A549 (cell line): ENCODE results near the gene ADGRE1. TPM values are rescaled to one million over a fixed set of nuclear protein-coding genes. Genes with fewer than 3 reads are reported as not detected.

Source experiments
- ATAC-seq, 2 experiments: fragments of 200-7000 bp in 1 of 2; fragments of >200 bp in 1 of 2; cut with Nextera tagmentation in 1 of 2; cut with Tn5 transposase in 1 of 2; 3 replicates each; pipeline versions ENCODE4 v1.8.0 to v1.9.1; 2018 to 2020; ENCODE audit warnings: mild to moderate bottlenecking in 1 of 2, moderate library complexity in 1 of 2
- CTCF ChIA-PET: fragments of 300-600 bp; sonication (Branson Sonifier 250); formaldehyde crosslinking; extraction: SDS; loops from one replicate; lab custom pipeline; 2021; ENCODE audit warnings: antibody characterized with exemption, inconsistent platforms; lab: Yijun Ruan, JAX
- POLR2A ChIA-PET: fragments of 350-600 bp; formaldehyde crosslinking; extraction: SDS; loops from one replicate; lab custom pipeline; 2021; ENCODE audit warnings: antibody characterized with exemption, inconsistent platforms; lab: Yijun Ruan, JAX
- DNase-seq, 2 experiments: peaks; one replicate each; pipeline versions ENCODE4 v3.0.0 to v3.0.0-alpha.2; 2011 to 2016; ENCODE audit warnings: low read depth in 1 of 2, low spot score in 1 of 2
- FAIRE-seq: peaks from 2 replicates; lab custom pipeline; 2011; peaks lifted over from hg19 to GRCh38; lab: Jason Lieb, UNC
- H3K27ac ChIP-seq, 2 experiments: fragments of >200 bp; sonication (Bioruptor Twin); formaldehyde crosslinking; 3 replicates each; pipeline ENCODE4 v1.5.1; 2016 to 2017
- H3K4me1 ChIP-seq: fragments of >200 bp; sonication (Bioruptor Twin); formaldehyde crosslinking; 3 replicates; pipeline ENCODE4 v1.6.1; 2016
- H3K4me2 ChIP-seq: fragments of >200 bp; sonication (Bioruptor Twin); formaldehyde crosslinking; 3 replicates; pipeline ENCODE4 v1.6.1; 2016
- H3K4me3 ChIP-seq: fragments of >200 bp; sonication (Bioruptor Twin); formaldehyde crosslinking; 3 replicates; pipeline ENCODE4 v1.5.1; 2016
- H3K9me3 ChIP-seq: fragments of >200 bp; sonication (Bioruptor Twin); formaldehyde crosslinking; 3 replicates; pipeline ENCODE4 v1.6.1; 2016
- BHLHE40 ChIP-seq: IDR thresholded peaks from 2 replicates; pipeline ENCODE4 v1.6.1; 2012; ENCODE audit warnings: low read depth, low read length, inconsistent platforms
- NFE2L2 ChIP-seq: fragments of 150-350 bp; conservative IDR thresholded peaks from 2 replicates; pipeline ENCODE4 v1.6.1; 2014; ENCODE audit warnings: low read length
- WGBS: methylation state at CpG from one replicate; pipeline ENCODE4 v1.1.6; 2017; ENCODE audit errors: missing lambda C conversion rate; 5-methylcytosine and 5-hydroxymethylcytosine counted together
- polyA plus RNA-seq, 4 experiments: library from polyadenylated mRNA; depleted of rRNA in 3 of 4; stranded (reverse); fragments of >200 nt; fragmentation: RNase III in 1 of 4; extraction: RNeasy Plus Mini Kit Qiagen cat#74134 plus additional on column Dnase treatment in 1 of 4; gene quantifications; 2 replicates in 3 of 4; 3 replicates in 1 of 4; pipeline ENCODE4 v1.2.3, GENCODE V29; 2011 to 2017
- small RNA-seq, 6 experiments: library from RNA; depleted of rRNA; stranded (forward); fragments of <200 nt; gene quantifications; one replicate each; pipeline ENCODE3, GENCODE V24; 2012
- TF ChIP-seq, protein P1 (sequence below): fragments of 250-450 bp; sonication (Bioruptor Pico); IDR thresholded peaks from 2 replicates; pipeline ENCODE4 v1.5.0; 2021; ENCODE audit warnings: mild to moderate bottlenecking, moderate library complexity, borderline replicate concordance

Gene ADGRE1
- polyA plus RNA-seq, 2 of the 4 experiments (the other 2 are of a cell fraction) = 3.6 to 4.8 TPM

DNA sequence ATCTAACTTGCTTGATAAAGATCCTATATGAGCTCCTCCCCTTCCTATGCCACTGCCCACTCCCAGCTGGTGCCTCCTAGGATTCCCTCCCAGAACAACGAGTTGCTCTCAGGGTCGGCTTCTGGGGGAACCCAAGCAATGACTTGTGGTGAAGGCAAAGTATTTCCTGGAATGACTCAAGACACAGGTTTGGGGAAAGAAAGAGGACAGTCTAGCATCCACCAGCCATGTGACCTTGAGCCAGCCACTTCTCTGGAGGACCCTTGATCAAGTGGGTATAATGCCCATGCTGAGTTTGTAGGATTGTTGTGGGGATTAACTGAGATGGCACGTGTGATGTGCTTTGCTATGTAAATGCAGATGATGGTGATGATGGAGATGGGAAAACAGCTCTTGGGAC, 100.9 kb downstream of the ADGRE1 start:
- no peak overlapping the region for H3K27ac ChIP-seq
- H3K9me3 ChIP-seq = 0 out of 3 replicates have a peak, but pooled peaks cover 3% of the 10 kb centered on the region
- no peak for DNase-seq
- no peaks in the 10 kb centered on the region for H3K4me1 ChIP-seq
- CTCF ChIA-PET = interaction anchor here (1.0 kb wide), 1 partner anchor 17 kb away, joined by 4 read pairs; no protein-coding TSS in a partner anchor
- TF ChIP-seq, protein P1, sequence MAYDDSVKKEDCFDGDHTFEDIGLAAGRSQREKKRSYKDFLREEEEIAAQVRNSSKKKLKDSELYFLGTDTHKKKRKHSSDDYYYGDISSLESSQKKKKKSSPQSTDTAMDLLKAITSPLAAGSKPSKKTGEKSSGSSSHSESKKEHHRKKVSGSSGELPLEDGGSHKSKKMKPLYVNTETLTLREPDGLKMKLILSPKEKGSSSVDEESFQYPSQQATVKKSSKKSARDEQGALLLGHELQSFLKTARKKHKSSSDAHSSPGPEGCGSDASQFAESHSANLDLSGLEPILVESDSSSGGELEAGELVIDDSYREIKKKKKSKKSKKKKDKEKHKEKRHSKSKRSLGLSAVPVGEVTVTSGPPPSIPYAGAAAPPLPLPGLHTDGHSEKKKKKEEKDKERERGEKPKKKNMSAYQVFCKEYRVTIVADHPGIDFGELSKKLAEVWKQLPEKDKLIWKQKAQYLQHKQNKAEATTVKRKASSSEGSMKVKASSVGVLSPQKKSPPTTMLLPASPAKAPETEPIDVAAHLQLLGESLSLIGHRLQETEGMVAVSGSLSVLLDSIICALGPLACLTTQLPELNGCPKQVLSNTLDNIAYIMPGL (CRISPR knock-in tag) = no peak
- no peak for TF ChIP-seq NFE2L2
- TF ChIP-seq BHLHE40 = no peak
- no peak overlapping the region for H3K4me2 ChIP-seq
- H3K4me3 ChIP-seq = no peak overlapping the region
- POLR2A ChIA-PET = no interaction called here
- FAIRE-seq = no peak
- ATAC-seq = no peak
- 4% methylated on average over 3 of the region's 3 CpGs for WGBS

Small RNA genes within 50 kb of the gene (small RNA-seq; reads per million reads assigned to genes)
- gene RF00017 = 0 reads per million in 6 experiments

Other genes with a start within 250 kb of the ADGRE1 start
- 0.12 and 0.25 TPM in 2 replicates for gene TNFSF14, start 217.4 kb upstream of the ADGRE1 start, polyA plus RNA-seq (2011; rRNA removed)
- 0.40 to 0.49 TPM (median 0.46 TPM) in 3 replicates for gene TNFSF14, start 217.4 kb upstream of the ADGRE1 start, polyA plus RNA-seq (2017; fragmentation: RNase III; extraction: RNeasy Plus Mini Kit Qiagen cat#74134 plus additional on column Dnase treatment)
- gene C3, start 166.9 kb upstream of the ADGRE1 start, polyA plus RNA-seq (2011; rRNA removed) = 45.4 and 93.9 TPM in 2 replicates
- gene C3, start 166.9 kb upstream of the ADGRE1 start, polyA plus RNA-seq (2017; fragmentation: RNase III; extraction: RNeasy Plus Mini Kit Qiagen cat#74134 plus additional on column Dnase treatment) = 70.9 to 87.8 TPM (median 81.1 TPM) in 3 replicates
- 50.2 and 69.4 TPM in 2 replicates for gene GPR108, start 150.0 kb upstream of the ADGRE1 start, polyA plus RNA-seq (2011; rRNA removed)
- 35.4 to 42.1 TPM (median 36.4 TPM) in 3 replicates for gene GPR108, start 150.0 kb upstream of the ADGRE1 start, polyA plus RNA-seq (2017; fragmentation: RNase III; extraction: RNeasy Plus Mini Kit Qiagen cat#74134 plus additional on column Dnase treatment)
- gene TRIP10, start 147.9 kb upstream of the ADGRE1 start, polyA plus RNA-seq (2011; rRNA removed) = 30.7 and 39.2 TPM in 2 replicates
- 52.8 to 61.0 TPM (median 60.9 TPM) in 3 replicates for gene TRIP10, start 147.9 kb upstream of the ADGRE1 start, polyA plus RNA-seq (2017; fragmentation: RNase III; extraction: RNeasy Plus Mini Kit Qiagen cat#74134 plus additional on column Dnase treatment)
- gene SH2D3A, start 120.1 kb upstream of the ADGRE1 start, polyA plus RNA-seq (2011; rRNA removed) = 6.5 and 6.7 TPM in 2 replicates
- 9.3 to 11.4 TPM (median 10.0 TPM) in 3 replicates for gene SH2D3A, start 120.1 kb upstream of the ADGRE1 start, polyA plus RNA-seq (2017; fragmentation: RNase III; extraction: RNeasy Plus Mini Kit Qiagen cat#74134 plus additional on column Dnase treatment)
- 5.6 and 6.7 TPM in 2 replicates for gene VAV1, start 114.9 kb upstream of the ADGRE1 start, polyA plus RNA-seq (2011; rRNA removed)
- 7.5 to 9.5 TPM (median 8.5 TPM) in 3 replicates for gene VAV1, start 114.9 kb upstream of the ADGRE1 start, polyA plus RNA-seq (2017; fragmentation: RNase III; extraction: RNeasy Plus Mini Kit Qiagen cat#74134 plus additional on column Dnase treatment)
- gene MBD3L2B, start 133.9 kb downstream of the ADGRE1 start, polyA plus RNA-seq (2011; rRNA removed) = not detected in 2 replicates
- gene MBD3L2B, start 133.9 kb downstream of the ADGRE1 start, polyA plus RNA-seq (2017; fragmentation: RNase III; extraction: RNeasy Plus Mini Kit Qiagen cat#74134 plus additional on column Dnase treatment) = not detected in 3 replicates
- not detected in 2 replicates for gene MBD3L5, start 143.0 kb downstream of the ADGRE1 start, polyA plus RNA-seq (2011; rRNA removed)
- gene MBD3L5, start 143.0 kb downstream of the ADGRE1 start, polyA plus RNA-seq (2017; fragmentation: RNase III; extraction: RNeasy Plus Mini Kit Qiagen cat#74134 plus additional on column Dnase treatment) = not detected in 3 replicates
- not detected in 2 replicates for gene MBD3L4, start 152.6 kb downstream of the ADGRE1 start, polyA plus RNA-seq (2011; rRNA removed)
- not detected in 3 replicates for gene MBD3L4, start 152.6 kb downstream of the ADGRE1 start, polyA plus RNA-seq (2017; fragmentation: RNase III; extraction: RNeasy Plus Mini Kit Qiagen cat#74134 plus additional on column Dnase treatment)
- gene MBD3L2, start 161.7 kb downstream of the ADGRE1 start, polyA plus RNA-seq (2011; rRNA removed) = not detected in 2 replicates
- not detected in 3 replicates for gene MBD3L2, start 161.7 kb downstream of the ADGRE1 start, polyA plus RNA-seq (2017; fragmentation: RNase III; extraction: RNeasy Plus Mini Kit Qiagen cat#74134 plus additional on column Dnase treatment)
- gene MBD3L3, start 171.1 kb downstream of the ADGRE1 start, polyA plus RNA-seq (2011; rRNA removed) = not detected in 2 replicates
- gene MBD3L3, start 171.1 kb downstream of the ADGRE1 start, polyA plus RNA-seq (2017; fragmentation: RNase III; extraction: RNeasy Plus Mini Kit Qiagen cat#74134 plus additional on column Dnase treatment) = not detected in 3 replicates
- gene ZNF557, start 182.1 kb downstream of the ADGRE1 start, polyA plus RNA-seq (2011; rRNA removed) = 4.2 and 5.0 TPM in 2 replicates
- 2.3 to 2.4 TPM (median 2.3 TPM) in 3 replicates for gene ZNF557, start 182.1 kb downstream of the ADGRE1 start, polyA plus RNA-seq (2017; fragmentation: RNase III; extraction: RNeasy Plus Mini Kit Qiagen cat#74134 plus additional on column Dnase treatment)